H1 (cell line): Measurements from ENCODE around the gene PLG. TPM values are rescaled to one million over a fixed set of nuclear protein-coding genes. Genes with fewer than 3 reads are reported as not detected.

Source experiments
- CTCF ChIA-PET: fragments of 300-600 bp; sonication (Branson Sonifier 250); formaldehyde crosslinking; loops from one replicate; lab custom pipeline; 2021; ENCODE audit not compliant: partially characterized antibody; lab: Charles Lee
- POLR2A ChIA-PET: fragments of 300-600 bp; sonication (Branson Sonifier 250); formaldehyde crosslinking; loops from one replicate; lab custom pipeline; 2021; ENCODE audit warnings: inconsistent platforms; ENCODE audit not compliant: partially characterized antibody; lab: Charles Lee
- DNase-seq, 2 experiments: peaks; one replicate each; pipeline versions ENCODE4 v3.0.0 to v3.0.0-alpha.2; 2010 to 2022; ENCODE audit warnings: low spot score in 2 of 2, low read depth in 1 of 2, mixed read lengths in 1 of 2
- FAIRE-seq: peaks from 2 replicates; lab custom pipeline; 2011; peaks lifted over from hg19 to GRCh38; lab: Jason Lieb, UNC
- H2AFZ ChIP-seq: 2 replicates; pipeline ENCODE4 v1.8.1; 2012; ENCODE audit warnings: low read length, inconsistent platforms
- H2AK5ac ChIP-seq: 2 replicates; pipeline ENCODE4 v1.6.1; 2013; ENCODE audit warnings: low read depth, low read length
- H2BK120ac ChIP-seq: replicated peaks from 2 replicates; pipeline ENCODE3; 2013; ENCODE audit warnings: low read depth, low read length, inconsistent platforms
- H2BK12ac ChIP-seq: 2 replicates; pipeline ENCODE4 v1.6.1; 2013; ENCODE audit warnings: low read depth, low read length
- H2BK15ac ChIP-seq: 2 replicates; pipeline ENCODE4 v1.6.1; 2013; ENCODE audit warnings: low read length
- H2BK20ac ChIP-seq: 2 replicates; pipeline ENCODE4 v1.6.1; 2013; ENCODE audit warnings: low read length
- H2BK5ac ChIP-seq: 2 replicates; pipeline ENCODE4 v1.6.1; 2013; ENCODE audit warnings: low read depth, low read length
- H3K14ac ChIP-seq: 2 replicates; pipeline ENCODE4 v1.6.1; 2013; ENCODE audit warnings: inconsistent platforms; ENCODE audit not compliant: insufficient read length
- H3K18ac ChIP-seq: 2 replicates; pipeline ENCODE4 v1.6.1; 2013; ENCODE audit warnings: low read length; ENCODE audit errors: extremely low read depth
- H3K23ac ChIP-seq: 2 replicates; pipeline ENCODE4 v1.6.1; 2013; ENCODE audit warnings: inconsistent platforms; ENCODE audit not compliant: insufficient read length
- H3K23me2 ChIP-seq: 2 replicates; pipeline ENCODE4 v1.6.1; 2013; ENCODE audit warnings: low read depth, low read length
- H3K27ac ChIP-seq: 2 replicates; pipeline ENCODE4 v1.6.1; 2011; ENCODE audit warnings: low read depth, low read length, inconsistent platforms
- H3K27me3 ChIP-seq, 4 experiments: replicated peaks in 1 of 4; 1 replicate in 1 of 4; 2 replicates in 3 of 4; pipeline versions ENCODE4 v1.6.1 to v1.8.1; 2011 to 2013; ENCODE audit warnings: low read length in 3 of 4, mild to moderate bottlenecking in 3 of 4, inconsistent platforms in 2 of 4, mixed read lengths in 2 of 4, moderate library complexity in 1 of 4; ENCODE audit not compliant: control insufficient read depth in 3 of 4, insufficient read depth in 3 of 4; ENCODE audit errors: extremely low read depth in 1 of 4
- H3K36me3 ChIP-seq, 4 experiments: 2 replicates each; pipeline versions ENCODE4 v1.6.1 to v1.8.1; 2011 to 2013; ENCODE audit warnings: mild to moderate bottlenecking in 4 of 4, low read length in 3 of 4, moderate library complexity in 2 of 4, control low read depth in 1 of 4, inconsistent platforms in 1 of 4; ENCODE audit not compliant: insufficient read depth in 4 of 4, control insufficient read depth in 2 of 4
- H3K4ac ChIP-seq: replicated peaks from 2 replicates; pipeline ENCODE3; 2013; ENCODE audit warnings: low read length, low read depth, mixed read lengths, inconsistent platforms; ENCODE audit not compliant: insufficient read length
- H3K4me1 ChIP-seq, 4 experiments: replicated peaks in 1 of 4; 1 replicate in 1 of 4; 2 replicates in 3 of 4; pipeline versions ENCODE4 v1.6.1 to v1.8.1; 2011 to 2013; ENCODE audit warnings: low read length in 3 of 4, inconsistent platforms in 2 of 4, mixed read lengths in 1 of 4; ENCODE audit not compliant: insufficient read depth in 4 of 4, control insufficient read depth in 3 of 4
- H3K4me2 ChIP-seq, 2 experiments: 2 replicates each; pipeline versions ENCODE4 v1.6.1 to v1.8.1; 2011 to 2013; ENCODE audit warnings: low read depth in 2 of 2, low read length in 2 of 2, control low read depth in 1 of 2, inconsistent platforms in 1 of 2, mild to moderate bottlenecking in 1 of 2; ENCODE audit not compliant: insufficient read depth in 1 of 2
- H3K4me3 ChIP-seq, 4 experiments: fragments of 200-600, 300-600 bp in 1 of 4; sonication (generic), shearing (Covaris generic), sonication (Bioruptor Twin) in 1 of 4; 2 replicates each; pipeline versions ENCODE4 v1.5.1 to v1.8.1; 2011 to 2016; ENCODE audit warnings: low read length in 4 of 4, low read depth in 3 of 4, control low read depth in 2 of 4, inconsistent platforms in 2 of 4, mild to moderate bottlenecking in 2 of 4, mixed read lengths in 1 of 4, moderate library complexity in 1 of 4; ENCODE audit not compliant: insufficient read depth in 2 of 4; ENCODE audit errors: extremely low read depth in 1 of 4
- H3K56ac ChIP-seq: replicated peaks from 2 replicates; pipeline ENCODE3; 2013; ENCODE audit warnings: low read depth, mild to moderate bottlenecking, mixed read lengths, low read length, inconsistent platforms; ENCODE audit not compliant: insufficient read length
- H3K79me1 ChIP-seq: 2 replicates; pipeline ENCODE4 v1.6.1; 2013; ENCODE audit warnings: low read depth, low read length, control low read depth
- H3K79me2 ChIP-seq, 2 experiments: 2 replicates each; pipeline versions ENCODE4 v1.6.1 to v1.8.1; 2012 to 2013; ENCODE audit warnings: low read length in 2 of 2, mild to moderate bottlenecking in 2 of 2, inconsistent platforms in 1 of 2; ENCODE audit not compliant: insufficient read depth in 2 of 2, control insufficient read depth in 1 of 2
- H3K9ac ChIP-seq, 4 experiments: replicated peaks in 1 of 4; 1 replicate in 1 of 4; 2 replicates in 3 of 4; pipeline versions ENCODE4 v1.6.1 to v1.8.1; 2011 to 2013; ENCODE audit warnings: low read depth in 3 of 4, low read length in 3 of 4, control low read depth in 2 of 4, mild to moderate bottlenecking in 2 of 4, moderate library complexity in 2 of 4, inconsistent platforms in 1 of 4; ENCODE audit errors: extremely low read depth in 1 of 4
- H3K9me3 ChIP-seq, 2 experiments: 2 replicates each; pipeline versions ENCODE4 v1.6.1 to v1.8.1; 2012 to 2013; ENCODE audit warnings: mild to moderate bottlenecking in 2 of 2, moderate library complexity in 2 of 2, control low read depth in 1 of 2, inconsistent platforms in 1 of 2, low read depth in 1 of 2, low read length in 1 of 2, mixed read lengths in 1 of 2; ENCODE audit not compliant: insufficient read depth in 2 of 2
- H4K20me1 ChIP-seq, 2 experiments: replicated peaks in 1 of 2; 2 replicates each; pipeline versions ENCODE3 to v1.8.1; 2011 to 2013; ENCODE audit warnings: inconsistent platforms in 2 of 2, low read length in 2 of 2, mild to moderate bottlenecking in 1 of 2; ENCODE audit not compliant: insufficient read depth in 2 of 2, control insufficient read depth in 1 of 2
- H4K5ac ChIP-seq: 2 replicates; pipeline ENCODE4 v1.6.1; 2013; ENCODE audit warnings: low read length, low read depth, mixed read lengths, inconsistent platforms; ENCODE audit not compliant: insufficient read length
- H4K8ac ChIP-seq: 2 replicates; pipeline ENCODE4 v1.8.0; 2013; ENCODE audit warnings: mild to moderate bottlenecking, moderate library complexity, low read length, inconsistent platforms; ENCODE audit not compliant: insufficient read depth; ENCODE audit errors: extremely low read depth
- H4K91ac ChIP-seq: replicated peaks from 2 replicates; pipeline ENCODE3; 2013; ENCODE audit warnings: low read length, mixed read lengths, inconsistent platforms; ENCODE audit not compliant: insufficient read length
- RBBP5 ChIP-seq: IDR thresholded peaks from 2 replicates; pipeline ENCODE4 v1.7.1; 2012; ENCODE audit warnings: low read depth, mild to moderate bottlenecking, inconsistent platforms, low read length, moderate library complexity, borderline replicate concordance
- SIX5 ChIP-seq: IDR thresholded peaks from 2 replicates; pipeline ENCODE4 v1.6.1; 2011; ENCODE audit warnings: mild to moderate bottlenecking, low read depth, low read length
- WGBS, 2 experiments: shearing (Covaris generic) in 1 of 2; methylation state at CpG; one replicate each; pipeline versions ENCODE4 v1.1.6 to v1.1.7; 2013 to 2015; ENCODE audit warnings: low lambda C conversion rate in 2 of 2, mixed read lengths in 2 of 2, inconsistent platforms in 1 of 2, low coverage in 1 of 2, missing lambda C conversion rate in 1 of 2; ENCODE audit not compliant: insufficient replicate concordance in 2 of 2, insufficient coverage in 1 of 2, insufficient read length in 1 of 2; ENCODE audit errors: extremely low coverage in 1 of 2, missing lambda C conversion rate in 1 of 2; 5-methylcytosine and 5-hydroxymethylcytosine counted together
- polyA plus RNA-seq, 7 experiments: library from polyadenylated mRNA; depleted of rRNA in 3 of 7; stranded (reverse) in 5 of 7; unstranded in 2 of 7; fragments of >200 nt in 5 of 7; fragments of 200-250 nt in 2 of 7; gene quantifications; 1 replicate in 5 of 7; 2 replicates in 1 of 7; 4 replicates in 1 of 7; pipeline versions ENCODE4 v1.2.1 to v1.2.3, GENCODE V29; 2011 to 2013; ENCODE audit warnings: missing spikeins in 2 of 7, mixed read lengths in 2 of 7
- total RNA-seq: library from RNA; stranded (reverse); fragmentation: NEBNext Ultra II Directional; extraction: Animal tissue kit (Norgen Biotek cat#: 25700); gene quantifications from 2 replicates; pipeline ENCODE4 v1.2.1, GENCODE V29; 2021

The PLG gene
- total and polyA plus RNA-seq, 2 of the 8 experiments (the other 6 are each of a cell fraction or from before 2014, with no cell fraction given), result not detected

DNA sequence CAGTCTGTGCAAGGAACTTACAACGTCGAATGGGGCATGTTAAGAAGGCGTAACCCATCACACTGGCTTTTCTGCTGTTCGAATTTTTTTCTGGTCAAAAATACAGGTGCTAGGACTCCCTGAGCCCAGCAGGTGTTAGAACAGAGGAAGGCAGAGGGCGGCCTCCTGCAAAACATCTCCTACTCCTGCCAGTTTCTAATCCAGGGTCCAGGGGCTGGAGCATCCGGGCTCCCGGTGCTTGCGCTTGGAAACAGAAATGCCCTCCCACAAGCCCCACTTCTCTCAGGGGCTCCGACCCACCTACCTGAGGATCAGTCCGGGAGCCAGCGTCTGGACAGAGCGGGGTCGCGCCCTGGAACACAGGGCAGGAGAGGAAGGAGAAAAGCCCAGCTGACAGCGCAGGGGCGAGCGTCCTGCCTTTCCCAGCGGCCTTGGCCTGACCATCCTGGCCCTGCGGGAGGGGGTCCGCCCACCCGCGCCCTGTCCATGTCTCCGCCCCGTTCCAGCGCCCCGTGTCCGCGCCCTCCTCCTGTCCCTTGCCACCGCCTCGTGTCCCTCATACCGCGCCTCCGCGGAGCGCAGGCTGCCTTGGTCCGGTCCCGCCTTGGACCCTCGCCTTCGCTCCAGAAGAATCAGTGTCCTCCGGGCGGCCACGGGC is 23.2 kb upstream of the PLG start:
- no peak overlapping the region for H3K9ac ChIP-seq
- H4K20me1 ChIP-seq, result no peaks in the 10 kb centered on the region
- H2BK120ac ChIP-seq, result no peak overlapping the region
- no peak overlapping the region for H2BK20ac ChIP-seq
- DNase-seq, result no peak
- no peaks in the 10 kb centered on the region for H3K27me3 ChIP-seq
- H3K56ac ChIP-seq, result no peak overlapping the region
- no peak overlapping the region for H4K8ac ChIP-seq
- no peak overlapping the region for H4K5ac ChIP-seq
- no peak overlapping the region for H3K23ac ChIP-seq
- ChIA-PET CTCF (no interaction called here), POLR2A (no interaction called here)
- H3K36me3 ChIP-seq, result no peaks in the 10 kb centered on the region
- peak overlapping the region in 1 of 4 experiments; percentile 44; a peak in 2 of 8 replicates for H3K4me3 ChIP-seq
- H3K14ac ChIP-seq, result no peak overlapping the region
- H3K4ac ChIP-seq, result no peak overlapping the region
- H3K23me2 ChIP-seq, result no peaks in the 10 kb centered on the region
- no peaks in the 10 kb centered on the region for H3K4me1 ChIP-seq
- no peak overlapping the region for H2BK5ac ChIP-seq
- no peak for FAIRE-seq
- no peak overlapping the region for H3K27ac ChIP-seq
- no peaks in the 10 kb centered on the region for H3K79me1 ChIP-seq
- peaks cover 0 to 12% of the 10 kb centered on the region in 2 experiments; a peak in 1 of 4 replicates for H3K9me3 ChIP-seq
- WGBS, 2 experiments, result 89% methylated on average over 32 of the region's 42 CpGs; no CpG with 5 or more reads in 1 of the 2 experiments
- no peak overlapping the region for H2BK12ac ChIP-seq
- no peak overlapping the region for H2BK15ac ChIP-seq
- H2AFZ ChIP-seq, result no peak overlapping the region
- H4K91ac ChIP-seq, result no peak overlapping the region
- H3K79me2 ChIP-seq, result no peaks in the 10 kb centered on the region
- H3K4me2 ChIP-seq, result peak overlapping the region in 1 of 2 experiments; percentile 78; a peak in 2 of 4 replicates
- H2AK5ac ChIP-seq, result no peak overlapping the region
- H3K18ac ChIP-seq, result no peak overlapping the region
- TF ChIP-seq RBBP5 (no peak), SIX5 (no peak)
